GM12801 (cell line): ENCODE results near the gene SLC5A5.

Source experiments
- CTCF ChIP-seq: IDR thresholded peaks from one replicate; pipeline ENCODE4 v1.5.1; 2011; ENCODE audit warnings: control low read depth; ENCODE audit not compliant: insufficient read length; ENCODE audit errors: extremely low read depth

Gene SLC5A5

GRCh38 chr19:17871878-17872250 is at the start of gene SLC5A5:
Gene SLC5A5 (plus strand): TSS chr19:17871945. CDS start chr19:17872320, 375 bp downstream.
- no peak for TF ChIP-seq CTCF

- TF ChIP-seq CTCF: no peak
These were observed 47.4 kb upstream of the SLC5A5 start for GRCh38 chr19:17824339-17824738.

GRCh38 chr19:17826508-17827056 is 45.2 kb upstream of the SLC5A5 start:
- TF ChIP-seq CTCF: no peak

- TF ChIP-seq CTCF: no peak
These were observed 41.7 kb upstream of the SLC5A5 start for GRCh38 chr19:17829855-17830566.

GRCh38 chr19:17830567-17831418 is 41.0 kb upstream of the SLC5A5 start:
- no peak for TF ChIP-seq CTCF

- TF ChIP-seq CTCF: no peak
These were observed 40.3 kb upstream of the SLC5A5 start for GRCh38 chr19:17831419-17831888.

GRCh38 chr19:17832443-17833208 is 39.1 kb upstream of the SLC5A5 start:
- no peak for TF ChIP-seq CTCF
